Caco-2 (cell line): ENCODE data around the gene CMC2. TPM values are rescaled to one million over a fixed set of nuclear protein-coding genes. Genes with fewer than 3 reads are reported as not detected.

Experiments
- BruUV-seq: library from RNA; stranded (reverse); fragments of 400-500 nt; replicated peaks from 2 replicates; lab custom pipeline; 2021; lab: Mats Ljungman, UMichigan
- CTCF ChIA-PET: fragments of 300-600 bp; sonication (Branson Sonifier 250); formaldehyde crosslinking; loops from one replicate; lab custom pipeline; 2022; ENCODE audit warnings: antibody characterized with exemption; lab: Charles Lee
- POLR2A ChIA-PET: fragments of 300-600 bp; sonication (Branson Sonifier 250); formaldehyde crosslinking; loops from one replicate; lab custom pipeline; 2022; ENCODE audit warnings: antibody characterized with exemption; lab: Charles Lee
- DNase-seq, 2 experiments: peaks; one replicate each; pipeline versions ENCODE4 v3.0.0 to v3.0.0-alpha.2; 2020 to 2022
- H3K27me3 ChIP-seq: replicated peaks from 2 replicates; pipeline ENCODE4 v1.6.0; 2011; ENCODE audit warnings: low read length; ENCODE audit not compliant: control insufficient read depth, insufficient read depth
- H3K36me3 ChIP-seq: 2 replicates; pipeline ENCODE4 v1.5.1; 2011; ENCODE audit warnings: low read length; ENCODE audit not compliant: control insufficient read depth, insufficient read depth
- H3K4me1 ChIP-seq: fragments of 250-450 bp; sonication (Bioruptor Pico); 2 replicates; pipeline ENCODE4 v1.5.1; 2020; ENCODE audit warnings: mild to moderate bottlenecking
- H3K4me3 ChIP-seq: 2 replicates; pipeline ENCODE4 v1.5.1; 2011; ENCODE audit warnings: low read depth, mild to moderate bottlenecking, control low read depth, low read length
- H3K9me3 ChIP-seq: fragments of 250-450 bp; sonication (Bioruptor Pico); 2 replicates; pipeline ENCODE4 v1.5.1; 2020; ENCODE audit warnings: mild to moderate bottlenecking, moderate library complexity
- H3K27ac Mint-ChIP-seq: one replicate; pipeline ENCODE4 v1.8.0; 2022; ENCODE audit warnings: mixed read lengths; ENCODE audit not compliant: unreplicated experiment
- H3K27me3 Mint-ChIP-seq: one replicate; pipeline ENCODE4 v1.8.0; 2022; ENCODE audit warnings: mixed read lengths; ENCODE audit not compliant: insufficient read depth, unreplicated experiment
- H3K36me3 Mint-ChIP-seq: one replicate; pipeline ENCODE4 v1.8.0; 2022; ENCODE audit warnings: mild to moderate bottlenecking, mixed read lengths; ENCODE audit not compliant: insufficient read depth, unreplicated experiment
- H3K4me1 Mint-ChIP-seq: one replicate; pipeline ENCODE4 v1.8.0; 2022; ENCODE audit warnings: low read depth, mixed read lengths; ENCODE audit not compliant: unreplicated experiment
- H3K4me3 Mint-ChIP-seq: one replicate; pipeline ENCODE4 v1.8.0; 2022; ENCODE audit warnings: mild to moderate bottlenecking, moderate library complexity, mixed read lengths; ENCODE audit not compliant: unreplicated experiment
- H3K9me3 Mint-ChIP-seq: one replicate; pipeline ENCODE4 v1.8.0; 2022; ENCODE audit warnings: mixed read lengths; ENCODE audit not compliant: unreplicated experiment
- intact Hi-C: fragments of 100-400 bp; cut with micrococcal nuclease; formaldehyde crosslinking; loops from one replicate; pipeline ENCODE4 v1.10.0; 2022; ENCODE audit not compliant: unreplicated experiment
- total RNA-seq: library from RNA; stranded (reverse); gene quantifications from 2 replicates; pipeline ENCODE4 v1.2.3, GENCODE V29; 2022
- TF ChIP-seq, protein P1 (sequence below), 2 experiments: fragments of 200-600 bp in 1 of 2; IDR thresholded peaks; 1 replicate in 1 of 2; 2 replicates in 1 of 2; pipeline versions ENCODE4 v1.5.1 to v1.8.0; 2011 to 2022; ENCODE audit warnings: antibody characterized with exemption in 1 of 2, control low read depth in 1 of 2, inconsistent platforms in 1 of 2, low read depth in 1 of 2, low read length in 1 of 2, mild to moderate bottlenecking in 1 of 2, moderate library complexity in 1 of 2; ENCODE audit not compliant: insufficient read depth in 1 of 2, severe bottlenecking in 1 of 2, unreplicated experiment in 1 of 2

Gene CMC2
- total RNA-seq, 1 experiment from 2014 or later = 94.1 TPM

DNA sequence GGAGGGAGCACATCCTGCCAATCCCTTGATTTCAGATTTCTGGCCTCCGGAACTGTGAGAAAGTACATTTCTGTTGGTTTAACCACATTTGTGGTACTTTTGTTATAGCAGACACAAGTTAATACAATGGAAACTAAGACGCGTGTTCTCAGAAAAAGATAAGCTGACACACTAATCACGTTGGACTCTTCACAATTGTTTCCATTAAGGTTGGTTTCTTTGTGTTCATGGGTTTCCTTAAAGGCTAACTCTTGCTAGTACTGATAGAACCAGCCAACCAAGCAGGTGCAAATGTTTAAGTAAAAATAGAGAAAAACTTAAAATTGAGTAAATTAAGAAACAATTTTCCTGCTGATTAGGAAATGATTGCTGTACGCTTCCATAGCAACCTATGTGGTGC is 59.4 kb downstream of the CMC2 start:
- H3K27ac Mint-ChIP-seq = no peak overlapping the region
- Histone ChIP-seq H3K27me3 (no peaks in the 10 kb centered on the region), H3K9me3 (no peaks in the 10 kb centered on the region; the same call in 1 of the 2 replicates), H3K4me3 (no peak overlapping the region), H3K36me3 (no peaks in the 10 kb centered on the region), H3K4me1 (no peaks in the 10 kb centered on the region)
- H3K27me3 Mint-ChIP-seq = no peaks in the 10 kb centered on the region
- ChIA-PET CTCF (no interaction called here), POLR2A (no interaction called here)
- H3K9me3 Mint-ChIP-seq = peaks cover 16% of the 10 kb centered on the region
- no peaks in the 10 kb centered on the region for H3K36me3 Mint-ChIP-seq
- intact Hi-C loops = no loop called here
- H3K4me1 Mint-ChIP-seq = no peaks in the 10 kb centered on the region
- TF ChIP-seq, protein P1, sequence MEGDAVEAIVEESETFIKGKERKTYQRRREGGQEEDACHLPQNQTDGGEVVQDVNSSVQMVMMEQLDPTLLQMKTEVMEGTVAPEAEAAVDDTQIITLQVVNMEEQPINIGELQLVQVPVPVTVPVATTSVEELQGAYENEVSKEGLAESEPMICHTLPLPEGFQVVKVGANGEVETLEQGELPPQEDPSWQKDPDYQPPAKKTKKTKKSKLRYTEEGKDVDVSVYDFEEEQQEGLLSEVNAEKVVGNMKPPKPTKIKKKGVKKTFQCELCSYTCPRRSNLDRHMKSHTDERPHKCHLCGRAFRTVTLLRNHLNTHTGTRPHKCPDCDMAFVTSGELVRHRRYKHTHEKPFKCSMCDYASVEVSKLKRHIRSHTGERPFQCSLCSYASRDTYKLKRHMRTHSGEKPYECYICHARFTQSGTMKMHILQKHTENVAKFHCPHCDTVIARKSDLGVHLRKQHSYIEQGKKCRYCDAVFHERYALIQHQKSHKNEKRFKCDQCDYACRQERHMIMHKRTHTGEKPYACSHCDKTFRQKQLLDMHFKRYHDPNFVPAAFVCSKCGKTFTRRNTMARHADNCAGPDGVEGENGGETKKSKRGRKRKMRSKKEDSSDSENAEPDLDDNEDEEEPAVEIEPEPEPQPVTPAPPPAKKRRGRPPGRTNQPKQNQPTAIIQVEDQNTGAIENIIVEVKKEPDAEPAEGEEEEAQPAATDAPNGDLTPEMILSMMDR (IDR thresholded peaks at IDR 0.05; ENCODE audit: insufficient read depth in 1 of 2, low read depth in 1 of 2, low read length in 1 of 2, severe bottlenecking in 1 of 2, unreplicated experiment in 1 of 2) = no peak
- no TSS peak for BruUV-seq
- H3K4me3 Mint-ChIP-seq = no peak overlapping the region
- DNase-seq = no peak

DNA sequence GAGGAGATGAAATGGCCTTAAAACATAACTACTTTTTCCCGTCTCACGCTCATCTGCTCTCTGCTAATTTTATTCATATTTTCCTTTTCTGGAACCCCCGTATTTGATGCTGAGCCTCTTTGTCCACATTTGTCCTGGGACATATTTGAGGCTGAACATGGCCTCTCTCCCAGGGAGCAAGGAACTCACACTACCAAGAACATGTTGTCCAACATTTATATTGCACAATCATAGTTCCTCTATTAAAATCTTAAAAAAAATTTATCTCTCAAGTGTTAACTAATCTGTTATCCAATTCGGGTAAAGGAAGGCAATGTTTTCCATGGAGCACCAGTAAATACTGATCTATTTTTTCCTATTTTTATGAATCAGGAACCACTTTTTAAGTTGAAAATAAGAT is 60.2 kb downstream of the CMC2 start:
- Mint-ChIP-seq H3K27ac (no peak overlapping the region), H3K27me3 (no peaks in the 10 kb centered on the region), H3K4me3 (no peak overlapping the region), H3K9me3 (peaks cover 8% of the 10 kb centered on the region), H3K36me3 (no peaks in the 10 kb centered on the region), H3K4me1 (no peaks in the 10 kb centered on the region)
- no peak for DNase-seq
- Histone ChIP-seq H3K4me3 (no peak overlapping the region), H3K27me3 (no peaks in the 10 kb centered on the region), H3K9me3 (no peaks in the 10 kb centered on the region), H3K36me3 (no peaks in the 10 kb centered on the region), H3K4me1 (no peaks in the 10 kb centered on the region)
- CTCF ChIA-PET = no interaction called here
- intact Hi-C loops = no loop called here
- TF ChIP-seq, protein P1 (IDR thresholded peaks at IDR 0.05; ENCODE audit: insufficient read depth in 1 of 2, low read depth in 1 of 2, low read length in 1 of 2, severe bottlenecking in 1 of 2, unreplicated experiment in 1 of 2) = no peak
- POLR2A ChIA-PET = interaction anchor here (0.7 kb wide), 1 partner anchor 61 kb away, joined by 4 read pairs; the partner anchor contains the start of genes CENPN and CMC2
- no TSS peak for BruUV-seq

DNA sequence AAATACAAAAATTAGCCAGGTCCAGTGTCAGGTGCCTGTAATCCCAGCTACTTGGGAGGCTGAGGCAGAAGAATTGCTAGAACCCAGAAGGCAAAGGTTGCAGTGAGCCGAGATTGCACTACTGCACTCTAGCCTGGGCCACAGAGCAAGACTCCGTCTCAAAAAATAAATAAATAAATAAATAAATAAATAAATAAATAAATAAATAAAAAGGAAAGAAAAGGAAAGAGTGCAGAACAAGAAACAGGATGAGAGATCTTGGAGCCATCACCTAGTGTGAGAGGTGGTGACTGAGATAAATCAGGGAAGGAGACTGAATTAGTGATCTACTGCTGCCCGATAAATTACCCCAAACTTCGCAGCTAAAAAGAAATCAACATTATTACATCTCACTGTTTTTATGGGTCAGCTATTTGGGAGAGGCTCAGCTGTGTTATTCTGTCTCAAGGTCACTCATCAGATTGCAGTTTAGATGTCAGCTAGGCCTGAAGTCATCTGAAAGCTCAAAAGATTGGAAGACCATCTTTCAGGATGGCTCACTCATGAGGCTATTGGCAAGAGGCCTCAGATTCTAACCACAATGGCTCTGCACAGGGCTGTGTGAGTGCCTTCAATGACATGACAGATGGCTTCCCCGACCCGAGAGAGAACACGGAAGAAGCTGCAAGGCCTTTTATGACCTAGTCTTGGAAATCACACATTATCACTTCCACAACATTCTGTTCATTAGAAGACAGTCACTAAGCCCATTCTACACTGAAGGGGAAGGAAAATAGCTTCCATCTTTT is 66.4 kb downstream of the CMC2 start:
- H3K4me3 Mint-ChIP-seq = no peak overlapping the region
- peaks cover 8% of the 10 kb centered on the region for H3K9me3 Mint-ChIP-seq
- H3K27me3 Mint-ChIP-seq = no peaks in the 10 kb centered on the region
- TF ChIP-seq, protein P1 (IDR thresholded peaks at IDR 0.05; ENCODE audit: insufficient read depth in 1 of 2, low read depth in 1 of 2, low read length in 1 of 2, severe bottlenecking in 1 of 2, unreplicated experiment in 1 of 2) = no peak
- Histone ChIP-seq H3K9me3 (no peaks in the 10 kb centered on the region), H3K36me3 (no peaks in the 10 kb centered on the region), H3K4me1 (no peaks in the 10 kb centered on the region), H3K4me3 (no peak overlapping the region), H3K27me3 (no peaks in the 10 kb centered on the region)
- DNase-seq = no peak
- BruUV-seq = no TSS peak
- intact Hi-C loops = no loop called here
- no peak overlapping the region for H3K27ac Mint-ChIP-seq
- H3K4me1 Mint-ChIP-seq = peaks cover 6% of the 10 kb centered on the region
- ChIA-PET POLR2A (no interaction called here), CTCF (no interaction called here)
- no peaks in the 10 kb centered on the region for H3K36me3 Mint-ChIP-seq
